RWPE2 (cell line): ENCODE data around the gene EYA3.
A peak's percentile ranks its signal among the peaks of the same experiment; 100 is the strongest.

ENCODE experiments used
- ATAC-seq: fragments of 200-7000 bp; cut with Tn5 transposase; 3 replicates; pipeline ENCODE4 v1.9.1; 2021; ENCODE audit warnings: low read depth
- DNase-seq: peaks from one replicate; pipeline ENCODE4 v3.0.0-alpha.2; 2020; ENCODE audit warnings: low spot score
- H3K27ac ChIP-seq: fragments of 450-650 bp; 2 replicates; pipeline ENCODE4 v1.5.1; 2017; ENCODE audit warnings: mild to moderate bottlenecking; ENCODE audit not compliant: poor library complexity, severe bottlenecking
- H3K27me3 ChIP-seq: fragments of 250-450 bp; sonication (Bioruptor Pico); 2 replicates; pipeline ENCODE4 v1.5.1; 2021; ENCODE audit warnings: mild to moderate bottlenecking, moderate library complexity; ENCODE audit not compliant: insufficient read depth, poor library complexity, severe bottlenecking
- H3K36me3 ChIP-seq: fragments of 250-450 bp; sonication (Bioruptor Pico); 2 replicates; pipeline ENCODE4 v1.5.1; 2020; ENCODE audit warnings: low read depth, mild to moderate bottlenecking, moderate library complexity
- H3K4me1 ChIP-seq: fragments of 250-450 bp; sonication (Bioruptor Pico); 2 replicates; pipeline ENCODE4 v1.5.1; 2021; ENCODE audit warnings: mild to moderate bottlenecking, moderate library complexity; ENCODE audit not compliant: insufficient read depth, poor library complexity, severe bottlenecking
- H3K4me3 ChIP-seq: fragments of 250-450 bp; sonication (Bioruptor Pico); 2 replicates; pipeline ENCODE4 v1.5.1; 2021; ENCODE audit warnings: mild to moderate bottlenecking, moderate library complexity; ENCODE audit not compliant: severe bottlenecking
- H3K9me3 ChIP-seq: fragments of 250-450 bp; sonication (Bioruptor Pico); 2 replicates; pipeline ENCODE4 v1.5.1; 2021; ENCODE audit warnings: mild to moderate bottlenecking, moderate library complexity; ENCODE audit not compliant: severe bottlenecking
- TF ChIP-seq, protein P1 (sequence below): fragments of 450-650 bp; IDR thresholded peaks from one replicate; pipeline ENCODE4 v1.5.1; 2017; ENCODE audit warnings: mild to moderate bottlenecking, moderate library complexity; ENCODE audit not compliant: poor library complexity, severe bottlenecking

Gene EYA3

DNA sequence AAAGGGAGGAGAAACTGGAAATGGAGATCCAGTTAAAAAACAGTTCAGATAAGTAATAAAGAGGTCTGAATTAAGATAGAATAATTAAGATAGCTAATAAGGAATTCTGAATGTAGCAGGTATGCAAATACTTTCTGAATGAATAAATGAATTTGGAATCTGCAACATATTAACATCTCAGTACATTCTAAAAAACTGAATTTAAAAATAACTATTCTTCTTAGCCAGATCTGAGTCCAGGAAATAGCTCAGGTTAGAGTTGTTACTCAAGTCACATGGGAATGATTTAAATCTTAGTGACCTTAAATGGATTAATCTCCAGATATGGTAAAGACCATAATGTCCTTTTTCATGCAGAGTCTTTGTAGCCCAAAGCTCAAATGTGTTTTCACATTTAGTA is 51.2 kb downstream of the EYA3 start:
- Histone ChIP-seq H3K36me3 (peaks cover 52% of the 10 kb centered on the region), H3K27ac (no peak overlapping the region), H3K9me3 (no peaks in the 10 kb centered on the region), H3K4me3 (no peak overlapping the region), H3K27me3 (no peaks in the 10 kb centered on the region), H3K4me1 (no peaks in the 10 kb centered on the region)
- no peak for ATAC-seq
- TF ChIP-seq, protein P1, sequence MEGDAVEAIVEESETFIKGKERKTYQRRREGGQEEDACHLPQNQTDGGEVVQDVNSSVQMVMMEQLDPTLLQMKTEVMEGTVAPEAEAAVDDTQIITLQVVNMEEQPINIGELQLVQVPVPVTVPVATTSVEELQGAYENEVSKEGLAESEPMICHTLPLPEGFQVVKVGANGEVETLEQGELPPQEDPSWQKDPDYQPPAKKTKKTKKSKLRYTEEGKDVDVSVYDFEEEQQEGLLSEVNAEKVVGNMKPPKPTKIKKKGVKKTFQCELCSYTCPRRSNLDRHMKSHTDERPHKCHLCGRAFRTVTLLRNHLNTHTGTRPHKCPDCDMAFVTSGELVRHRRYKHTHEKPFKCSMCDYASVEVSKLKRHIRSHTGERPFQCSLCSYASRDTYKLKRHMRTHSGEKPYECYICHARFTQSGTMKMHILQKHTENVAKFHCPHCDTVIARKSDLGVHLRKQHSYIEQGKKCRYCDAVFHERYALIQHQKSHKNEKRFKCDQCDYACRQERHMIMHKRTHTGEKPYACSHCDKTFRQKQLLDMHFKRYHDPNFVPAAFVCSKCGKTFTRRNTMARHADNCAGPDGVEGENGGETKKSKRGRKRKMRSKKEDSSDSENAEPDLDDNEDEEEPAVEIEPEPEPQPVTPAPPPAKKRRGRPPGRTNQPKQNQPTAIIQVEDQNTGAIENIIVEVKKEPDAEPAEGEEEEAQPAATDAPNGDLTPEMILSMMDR = no peak
- DNase-seq = no peak

DNA sequence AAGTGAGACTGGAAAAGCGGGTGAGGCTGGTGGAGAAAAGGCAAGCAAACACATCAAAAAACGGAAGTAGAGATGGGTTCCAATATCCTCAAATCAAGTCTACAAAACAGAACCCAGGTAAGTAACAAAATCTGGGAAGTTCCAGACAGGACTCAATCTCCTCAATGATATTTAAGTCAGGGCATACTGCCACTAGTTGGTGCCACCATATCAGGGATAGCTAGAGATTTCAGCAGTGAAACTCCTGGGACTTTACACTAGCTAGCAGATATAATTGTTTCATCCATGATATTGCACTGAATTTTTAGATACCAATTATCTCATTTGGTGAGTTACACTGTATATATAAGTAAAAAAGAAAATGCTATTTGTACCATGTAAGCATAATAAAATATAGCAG is 52.0 kb downstream of the EYA3 start:
- DNase-seq (no peak), ATAC-seq (0 out of 3 replicates have a peak, but pooled peaks have one; percentile 33)
- Histone ChIP-seq H3K9me3 (no peaks in the 10 kb centered on the region), H3K27me3 (no peaks in the 10 kb centered on the region), H3K4me3 (no peak overlapping the region), H3K36me3 (peaks cover 46% of the 10 kb centered on the region), H3K27ac (no peak overlapping the region), H3K4me1 (no peaks in the 10 kb centered on the region)
- TF ChIP-seq, protein P1 = peak; percentile 47

DNA sequence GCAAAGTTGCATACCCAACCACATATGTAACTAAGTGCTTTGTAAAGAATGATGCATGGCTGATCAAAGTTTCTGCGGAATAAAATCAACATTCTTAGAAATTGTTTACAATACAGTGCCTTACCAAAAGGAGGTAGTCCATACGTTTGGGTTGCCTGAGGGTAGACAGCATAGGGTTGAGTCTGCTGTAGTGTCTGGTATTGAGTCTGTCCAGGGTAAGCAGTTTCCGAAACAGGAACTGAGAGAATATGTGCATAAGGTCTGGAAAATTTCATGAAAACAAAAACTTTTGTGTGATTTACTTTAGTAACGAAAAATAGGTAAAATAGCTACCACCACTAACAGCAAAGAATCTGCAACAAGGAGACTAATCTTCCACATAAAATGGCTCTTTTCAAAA is 53.0 kb downstream of the EYA3 start:
- ATAC-seq = no peak
- TF ChIP-seq, protein P1 = no peak
- H3K27me3 ChIP-seq = no peaks in the 10 kb centered on the region
- H3K9me3 ChIP-seq = no peaks in the 10 kb centered on the region
- no peak overlapping the region for H3K4me3 ChIP-seq
- H3K36me3 ChIP-seq = peaks cover 41% of the 10 kb centered on the region
- no peaks in the 10 kb centered on the region for H3K4me1 ChIP-seq
- DNase-seq = no peak
- no peak overlapping the region for H3K27ac ChIP-seq

DNA sequence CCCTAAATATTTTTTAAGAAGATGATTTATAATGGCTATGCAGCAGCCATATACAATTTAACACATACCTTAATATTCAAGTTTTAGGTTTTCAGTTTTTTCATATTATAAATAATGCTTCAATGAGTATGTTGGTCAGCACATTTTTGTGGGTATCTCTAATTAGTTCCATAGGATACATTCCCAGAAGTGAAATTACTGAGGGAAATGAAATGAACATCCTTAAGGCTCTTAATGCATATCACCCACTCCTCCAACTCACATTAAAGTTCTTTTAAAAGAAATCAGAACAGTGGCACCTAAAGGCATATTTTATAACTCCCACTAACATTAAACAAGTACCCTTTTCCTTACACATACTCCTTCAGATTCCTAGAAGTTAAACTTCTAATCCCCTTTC is 56.1 kb downstream of the EYA3 start:
- H3K4me3 ChIP-seq = no peak overlapping the region
- no peaks in the 10 kb centered on the region for H3K4me1 ChIP-seq
- no peaks in the 10 kb centered on the region for H3K27me3 ChIP-seq
- TF ChIP-seq, protein P1 = no peak
- ATAC-seq = no peak
- DNase-seq = no peak
- peaks cover 23% of the 10 kb centered on the region for H3K36me3 ChIP-seq
- no peaks in the 10 kb centered on the region for H3K9me3 ChIP-seq
- H3K27ac ChIP-seq = no peak overlapping the region

DNA sequence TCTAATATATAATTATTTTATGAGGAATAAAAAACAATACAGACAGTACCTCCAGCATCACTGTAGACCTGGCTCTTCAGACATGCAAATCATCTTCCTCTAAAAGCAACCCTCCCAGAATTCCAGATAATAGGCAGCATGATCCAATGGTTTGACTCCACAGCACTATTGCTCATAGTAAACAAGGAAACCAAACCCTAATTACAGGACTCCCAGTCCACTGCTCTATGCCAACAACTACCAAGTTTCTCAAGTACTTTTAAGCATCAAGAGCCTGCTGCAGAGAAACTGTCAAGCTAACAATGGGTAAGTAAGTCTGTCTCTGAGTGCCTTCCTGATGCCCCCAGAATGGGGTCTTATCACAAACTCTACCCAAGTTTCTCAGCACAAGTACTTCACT is 57.2 kb downstream of the EYA3 start:
- Histone ChIP-seq H3K4me1 (no peaks in the 10 kb centered on the region), H3K4me3 (no peak overlapping the region), H3K36me3 (peaks cover 23% of the 10 kb centered on the region), H3K27me3 (no peaks in the 10 kb centered on the region), H3K27ac (no peak overlapping the region), H3K9me3 (no peaks in the 10 kb centered on the region)
- ATAC-seq (no peak), DNase-seq (no peak)
- TF ChIP-seq, protein P1 = no peak
